ENCODE results near the gene CSNK1D.

DNA sequence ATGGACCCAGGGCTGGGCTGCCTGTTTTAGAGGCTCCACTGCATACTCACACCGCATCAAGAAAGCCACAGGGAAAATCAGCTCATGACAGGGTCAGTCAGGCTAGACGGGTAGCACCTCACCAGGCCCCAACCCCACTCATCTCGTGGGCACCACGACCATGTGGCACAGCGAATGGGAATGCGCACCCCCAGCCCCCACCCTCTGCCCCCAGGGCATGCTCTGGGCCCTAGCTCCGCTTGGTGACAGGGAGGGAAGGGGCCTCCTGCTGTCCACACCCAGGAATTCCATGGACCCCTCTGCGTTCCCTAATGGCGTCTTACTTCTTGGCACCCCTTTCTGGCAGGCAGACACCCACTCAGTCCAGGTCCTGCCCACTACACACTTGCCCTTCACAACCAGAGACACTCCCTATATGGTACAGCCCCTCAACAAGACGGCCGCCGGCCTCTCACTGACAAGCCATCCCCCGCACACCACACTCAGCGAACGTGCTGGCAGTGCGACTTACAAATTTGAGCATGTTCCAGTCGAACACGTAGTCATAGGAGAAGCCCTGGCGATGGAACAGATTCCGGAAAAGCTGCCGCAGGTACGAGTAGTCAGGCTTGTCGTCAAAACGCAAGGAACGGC, 22.5 kb downstream of the CSNK1D start:
- TF ChIP-seq, protein P1, sequence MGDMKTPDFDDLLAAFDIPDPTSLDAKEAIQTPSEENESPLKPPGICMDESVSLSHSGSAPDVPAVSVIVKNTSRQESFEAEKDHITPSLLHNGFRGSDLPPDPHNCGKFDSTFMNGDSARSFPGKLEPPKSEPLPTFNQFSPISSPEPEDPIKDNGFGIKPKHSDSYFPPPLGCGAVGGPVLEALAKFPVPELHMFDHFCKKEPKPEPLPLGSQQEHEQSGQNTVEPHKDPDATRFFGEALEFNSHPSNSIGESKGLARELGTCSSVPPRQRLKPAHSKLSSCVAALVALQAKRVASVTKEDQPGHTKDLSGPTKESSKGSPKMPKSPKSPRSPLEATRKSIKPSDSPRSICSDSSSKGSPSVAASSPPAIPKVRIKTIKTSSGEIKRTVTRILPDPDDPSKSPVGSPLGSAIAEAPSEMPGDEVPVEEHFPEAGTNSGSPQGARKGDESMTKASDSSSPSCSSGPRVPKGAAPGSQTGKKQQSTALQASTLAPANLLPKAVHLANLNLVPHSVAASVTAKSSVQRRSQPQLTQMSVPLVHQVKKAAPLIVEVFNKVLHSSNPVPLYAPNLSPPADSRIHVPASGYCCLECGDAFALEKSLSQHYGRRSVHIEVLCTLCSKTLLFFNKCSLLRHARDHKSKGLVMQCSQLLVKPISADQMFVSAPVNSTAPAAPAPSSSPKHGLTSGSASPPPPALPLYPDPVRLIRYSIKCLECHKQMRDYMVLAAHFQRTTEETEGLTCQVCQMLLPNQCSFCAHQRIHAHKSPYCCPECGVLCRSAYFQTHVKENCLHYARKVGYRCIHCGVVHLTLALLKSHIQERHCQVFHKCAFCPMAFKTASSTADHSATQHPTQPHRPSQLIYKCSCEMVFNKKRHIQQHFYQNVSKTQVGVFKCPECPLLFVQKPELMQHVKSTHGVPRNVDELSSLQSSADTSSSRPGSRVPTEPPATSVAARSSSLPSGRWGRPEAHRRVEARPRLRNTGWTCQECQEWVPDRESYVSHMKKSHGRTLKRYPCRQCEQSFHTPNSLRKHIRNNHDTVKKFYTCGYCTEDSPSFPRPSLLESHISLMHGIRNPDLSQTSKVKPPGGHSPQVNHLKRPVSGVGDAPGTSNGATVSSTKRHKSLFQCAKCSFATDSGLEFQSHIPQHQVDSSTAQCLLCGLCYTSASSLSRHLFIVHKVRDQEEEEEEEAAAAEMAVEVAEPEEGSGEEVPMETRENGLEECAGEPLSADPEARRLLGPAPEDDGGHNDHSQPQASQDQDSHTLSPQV (IDR thresholded peaks at IDR 0.05) = no peak
- TF ChIP-seq POLR2A (IDR thresholded peaks at IDR 0.05; ENCODE audit: low read depth, low read length) (no peak), ATF7 (IDR thresholded peaks at IDR 0.05; ENCODE audit: low read depth) (no peak), JUNB (IDR thresholded peaks at IDR 0.05) (no peak), NFYB (IDR thresholded peaks at IDR 0.05; ENCODE audit: insufficient read depth, low read depth, low read length) (no peak), CBX5 (IDR thresholded peaks at IDR 0.05; ENCODE audit: low read depth) (no peak), HDAC2 (IDR thresholded peaks at IDR 0.05) (no peak), SIX5 (IDR thresholded peaks at IDR 0.05; ENCODE audit: low read depth, low read length, severe bottlenecking) (no peak), RCOR1 (conservative IDR thresholded peaks at IDR 0.05; ENCODE audit: low read depth, low read length) (no peak), BACH1 (IDR thresholded peaks at IDR 0.05; ENCODE audit: borderline replicate concordance) (no peak)
- TF ChIP-seq, protein P2, sequence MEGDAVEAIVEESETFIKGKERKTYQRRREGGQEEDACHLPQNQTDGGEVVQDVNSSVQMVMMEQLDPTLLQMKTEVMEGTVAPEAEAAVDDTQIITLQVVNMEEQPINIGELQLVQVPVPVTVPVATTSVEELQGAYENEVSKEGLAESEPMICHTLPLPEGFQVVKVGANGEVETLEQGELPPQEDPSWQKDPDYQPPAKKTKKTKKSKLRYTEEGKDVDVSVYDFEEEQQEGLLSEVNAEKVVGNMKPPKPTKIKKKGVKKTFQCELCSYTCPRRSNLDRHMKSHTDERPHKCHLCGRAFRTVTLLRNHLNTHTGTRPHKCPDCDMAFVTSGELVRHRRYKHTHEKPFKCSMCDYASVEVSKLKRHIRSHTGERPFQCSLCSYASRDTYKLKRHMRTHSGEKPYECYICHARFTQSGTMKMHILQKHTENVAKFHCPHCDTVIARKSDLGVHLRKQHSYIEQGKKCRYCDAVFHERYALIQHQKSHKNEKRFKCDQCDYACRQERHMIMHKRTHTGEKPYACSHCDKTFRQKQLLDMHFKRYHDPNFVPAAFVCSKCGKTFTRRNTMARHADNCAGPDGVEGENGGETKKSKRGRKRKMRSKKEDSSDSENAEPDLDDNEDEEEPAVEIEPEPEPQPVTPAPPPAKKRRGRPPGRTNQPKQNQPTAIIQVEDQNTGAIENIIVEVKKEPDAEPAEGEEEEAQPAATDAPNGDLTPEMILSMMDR (IDR thresholded peaks at IDR 0.05 in 2 of 3, conservative IDR thresholded peaks at IDR 0.05 in 1 of 3; ENCODE audit: control insufficient read depth in 2 of 3, extremely low read depth in 1 of 3, insufficient read depth in 1 of 3, low read depth in 3 of 3, low read length in 3 of 3) = no peak
- TF ChIP-seq, protein P3, sequence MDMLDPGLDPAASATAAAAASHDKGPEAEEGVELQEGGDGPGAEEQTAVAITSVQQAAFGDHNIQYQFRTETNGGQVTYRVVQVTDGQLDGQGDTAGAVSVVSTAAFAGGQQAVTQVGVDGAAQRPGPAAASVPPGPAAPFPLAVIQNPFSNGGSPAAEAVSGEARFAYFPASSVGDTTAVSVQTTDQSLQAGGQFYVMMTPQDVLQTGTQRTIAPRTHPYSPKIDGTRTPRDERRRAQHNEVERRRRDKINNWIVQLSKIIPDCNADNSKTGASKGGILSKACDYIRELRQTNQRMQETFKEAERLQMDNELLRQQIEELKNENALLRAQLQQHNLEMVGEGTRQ (IDR thresholded peaks at IDR 0.05; ENCODE audit: borderline replicate concordance, low read depth, low read length) = no peak

Measured in GM12878 (cell line).